GM19328 (cell line): ENCODE measurements around the gene TFAP2B.

Source experiments
- ATAC-seq: cut with Tn5 transposase; IDR thresholded peaks from one replicate; pipeline ENCODE4 v1.9.1; 2021; ENCODE audit warnings: mild to moderate bottlenecking, moderate library complexity; ENCODE audit not compliant: unreplicated experiment

TFAP2B gene

DNA sequence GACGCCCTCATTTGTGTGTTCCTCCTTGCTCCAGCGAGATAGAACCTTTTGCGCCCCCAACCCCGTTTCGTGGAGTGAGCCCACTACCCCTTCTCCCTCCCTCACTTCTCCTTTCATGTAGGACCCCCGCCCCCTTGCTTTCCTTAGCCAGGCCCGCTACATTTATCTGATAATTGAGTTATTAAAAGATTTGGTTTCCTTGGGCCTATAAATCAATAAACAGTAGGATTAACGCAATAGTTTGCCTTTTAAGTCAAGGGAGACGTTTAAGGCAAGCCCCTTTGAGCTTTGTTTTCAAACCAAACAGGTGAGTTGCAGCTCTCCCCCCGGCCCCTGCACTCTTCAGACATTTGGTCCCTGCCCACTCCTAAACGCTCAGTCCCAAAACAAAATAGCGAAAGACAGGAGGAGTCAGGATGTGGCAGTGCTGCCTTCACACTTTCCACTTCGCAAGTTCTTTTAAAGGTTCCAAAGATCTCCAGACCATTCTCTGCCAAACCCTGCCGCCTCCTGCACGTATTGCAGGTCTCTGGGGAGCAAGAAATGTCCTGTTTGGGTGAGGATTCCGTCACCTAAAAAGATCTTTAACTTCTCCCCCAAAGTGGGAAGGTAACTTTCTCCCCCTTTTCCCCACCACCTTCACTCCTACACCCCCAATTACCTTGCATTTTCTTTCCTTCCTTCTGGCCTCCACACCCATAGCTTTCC lies 27.6 kb downstream of the TFAP2B start:
- ATAC-seq = no peak

GRCh38 chr6:50846852-50847155 lies 28.1 kb downstream of the TFAP2B start:
- no peak for ATAC-seq

GRCh38 chr6:50847890-50848594 lies 29.4 kb downstream of the TFAP2B start:
- no peak for ATAC-seq

GRCh38 chr6:50848989-50849795 lies 30.5 kb downstream of the TFAP2B start:
- ATAC-seq = no peak

GRCh38 chr6:50849796-50850180 lies 31.1 kb downstream of the TFAP2B start:
- ATAC-seq = no peak

DNA sequence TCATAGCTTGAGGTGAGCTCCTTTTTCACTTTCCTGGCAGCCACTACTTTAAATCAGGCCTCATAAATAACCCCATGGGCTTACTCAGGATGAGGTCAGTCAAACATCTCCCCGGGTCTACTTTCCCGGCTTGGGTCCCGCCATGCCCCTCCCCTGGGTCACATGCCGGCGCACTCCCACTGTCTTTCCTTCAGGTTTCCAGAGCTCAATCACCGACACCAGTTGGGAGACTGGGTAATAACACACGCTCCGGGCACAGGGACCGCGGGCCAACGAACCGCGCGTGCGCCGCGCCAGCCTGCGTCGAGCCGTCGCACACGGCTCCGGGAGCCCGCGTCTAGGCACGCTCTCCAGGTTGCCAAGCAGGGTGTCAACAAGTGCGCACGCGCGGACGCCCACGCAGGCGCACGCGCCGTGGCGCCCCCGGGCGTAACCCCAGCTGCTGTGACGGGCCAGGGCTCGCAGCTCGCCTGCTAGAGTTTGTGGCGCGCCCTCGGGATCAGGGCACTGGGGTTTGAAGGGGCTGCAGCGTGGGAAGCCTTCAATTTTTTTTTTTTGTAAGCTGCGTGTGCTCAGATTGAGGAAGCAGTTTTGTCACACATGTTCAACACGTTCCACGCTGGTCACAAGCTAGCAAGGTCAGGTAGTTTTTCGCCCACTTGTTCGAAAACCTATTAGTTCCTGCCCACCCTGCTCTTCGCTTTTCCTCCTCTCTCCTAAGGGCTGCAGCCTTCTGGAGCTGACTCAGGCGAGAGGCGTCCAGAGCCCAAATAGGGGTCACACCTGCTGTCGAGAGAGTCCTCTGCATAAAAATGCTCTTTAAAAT lies 31.8 kb downstream of the TFAP2B start:
- ATAC-seq = no peak

GRCh38 chr6:50851049-50851845 lies 32.6 kb downstream of the TFAP2B start:
- ATAC-seq = no peak

- no peak for ATAC-seq
Measured at GRCh38 chr6:50853939-50854338, 35.3 kb downstream of the TFAP2B start.

DNA sequence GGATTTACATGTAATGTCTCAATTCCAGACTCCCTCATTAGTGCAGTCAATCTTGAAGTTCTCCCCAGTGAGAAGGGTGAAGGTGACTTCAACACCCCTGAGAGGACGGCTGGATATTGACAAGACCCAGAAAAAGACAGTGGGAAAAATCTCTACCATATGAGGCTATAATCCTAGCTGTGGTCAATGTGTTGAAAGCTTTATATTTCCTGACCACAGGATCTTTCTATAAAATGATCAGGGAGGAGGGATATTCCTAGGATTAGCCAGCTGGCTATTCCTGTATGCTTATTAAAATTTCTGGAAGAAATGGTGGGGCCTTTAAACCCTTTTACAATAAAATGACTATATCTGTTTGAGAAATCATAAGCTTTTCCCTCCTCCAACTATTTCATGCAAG lies 43.0 kb downstream of the TFAP2B start:
- no peak for ATAC-seq

GRCh38 chr6:50862176-50862575 lies 43.5 kb downstream of the TFAP2B start:
- no peak for ATAC-seq

DNA sequence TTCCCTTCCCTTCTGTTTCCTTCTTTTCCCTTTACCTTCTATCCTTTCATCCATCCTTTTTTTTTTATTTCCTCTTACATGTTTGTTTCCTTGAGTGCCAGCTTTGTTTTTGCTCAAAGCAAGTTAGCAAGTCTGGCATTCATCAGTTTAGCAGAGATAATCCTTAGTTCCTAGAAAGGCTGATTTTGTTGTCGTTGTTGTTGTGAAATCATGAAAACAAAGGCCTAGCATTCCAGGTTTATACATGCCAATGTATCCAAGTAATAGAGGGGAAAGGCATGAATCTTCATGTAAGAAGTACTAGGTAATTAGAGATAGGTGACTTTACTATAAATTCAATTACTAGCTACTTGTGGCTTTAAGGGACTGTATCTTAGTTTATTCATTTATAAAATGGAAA lies 45.9 kb downstream of the TFAP2B start:
- no peak for ATAC-seq

GRCh38 chr6:50868466-50868865 lies 49.8 kb downstream of the TFAP2B start:
- no peak for ATAC-seq

DNA sequence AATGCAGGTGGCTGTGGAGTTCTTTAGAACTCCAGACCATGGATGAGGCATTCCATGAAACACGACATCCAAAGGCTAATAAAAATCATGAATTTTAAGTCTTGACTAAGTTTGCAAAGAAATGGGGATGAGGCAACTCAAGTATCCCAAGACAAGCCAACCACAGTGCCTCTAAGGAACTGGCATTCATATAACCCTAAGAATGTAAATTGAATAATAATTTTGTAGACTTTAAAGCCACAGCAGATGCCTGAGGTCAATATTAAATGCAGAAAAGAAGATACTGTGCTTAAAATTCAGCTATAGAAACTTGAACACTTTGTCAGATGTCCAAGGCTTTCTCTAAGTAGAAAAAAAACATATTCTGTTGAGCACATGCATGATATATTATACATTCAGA lies 54.5 kb downstream of the TFAP2B start:
- no peak for ATAC-seq

- no peak for ATAC-seq
Measured at GRCh38 chr6:50884364-50884763, 65.7 kb downstream of the TFAP2B start.

DNA sequence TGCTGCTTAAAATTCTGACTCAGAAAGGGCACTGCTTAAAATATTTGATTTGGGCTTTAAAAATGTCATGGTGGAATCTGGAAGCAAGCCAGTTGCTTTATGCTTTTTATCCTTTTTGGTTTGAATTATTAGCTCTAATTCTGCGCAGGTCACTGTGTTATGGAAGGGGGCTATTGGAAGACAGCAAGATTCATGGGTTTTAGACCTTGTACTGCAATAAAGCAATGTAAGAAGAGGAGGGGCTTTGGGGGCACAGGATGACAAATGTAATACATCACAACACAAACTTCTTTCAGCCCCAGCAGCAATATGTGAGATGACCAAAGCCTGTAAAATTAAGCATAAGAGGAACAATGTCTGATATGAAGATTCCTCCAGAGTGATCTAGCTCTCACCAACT lies 68.4 kb downstream of the TFAP2B start:
- ATAC-seq = no peak

DNA sequence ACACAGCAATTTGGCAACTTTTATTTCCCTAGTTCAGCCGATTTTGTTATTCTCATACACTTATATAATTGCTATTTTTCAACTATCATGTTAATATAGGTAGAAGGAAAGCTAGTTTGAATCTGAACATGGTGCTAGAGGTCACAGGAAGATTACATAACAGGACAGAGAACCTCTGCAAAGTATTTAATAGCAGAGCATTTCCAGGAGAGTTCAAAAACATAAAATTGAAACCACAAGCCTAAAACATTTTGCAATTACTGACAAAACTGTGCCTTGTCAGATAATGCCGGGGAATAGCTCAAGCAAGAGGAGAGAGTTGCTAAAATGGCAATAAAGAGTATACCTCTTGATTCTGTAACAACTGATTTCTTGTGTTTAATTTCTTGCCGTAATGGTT lies 70.8 kb downstream of the TFAP2B start:
- no peak for ATAC-seq

DNA sequence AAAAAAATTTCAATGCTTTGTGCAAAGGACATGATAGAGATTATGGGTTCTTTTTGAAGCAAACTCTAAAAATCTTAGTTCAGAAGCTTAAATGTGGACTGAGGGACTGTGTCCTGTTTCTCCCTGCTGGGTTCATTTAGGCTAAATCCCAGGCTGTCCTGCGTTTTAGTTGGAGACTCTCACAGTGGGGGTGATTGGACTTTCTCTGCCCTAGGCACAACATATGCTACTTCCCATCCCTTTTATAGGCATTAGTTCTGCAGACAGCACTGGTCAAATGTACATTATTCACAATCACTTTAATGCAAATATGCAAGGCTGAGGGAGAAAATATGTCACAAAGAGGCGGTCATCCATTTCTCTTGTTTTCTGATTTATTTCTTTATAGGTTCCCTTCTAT lies 71.3 kb downstream of the TFAP2B start:
- no peak for ATAC-seq

- ATAC-seq = no peak
Measured at GRCh38 chr6:50890579-50890978, 71.9 kb downstream of the TFAP2B start.

GRCh38 chr6:50891290-50891689 lies 72.6 kb downstream of the TFAP2B start:
- ATAC-seq = no peak
